A549 (cell line): Measurements from ENCODE around the gene NACA.

Source experiments
- HOXA7 ChIP-seq: fragments of 250-450 bp; sonication (Bioruptor Pico); IDR thresholded peaks from 2 replicates; pipeline ENCODE4 v1.5.0; 2020; ENCODE audit warnings: mild to moderate bottlenecking, moderate library complexity
- JUNB ChIP-seq: fragments of >200 bp; sonication (Bioruptor Twin); formaldehyde crosslinking; IDR thresholded peaks from 2 replicates; pipeline ENCODE4 v1.6.1; 2016
- MAFK ChIP-seq: fragments of 450-650 bp; IDR thresholded peaks from 2 replicates; pipeline ENCODE4 v1.6.1; 2014; ENCODE audit not compliant: partially characterized antibody
- REST ChIP-seq: fragments of 200-600 bp; sonication (generic); IDR thresholded peaks from 2 replicates; pipeline ENCODE4 v1.6.1; 2016; ENCODE audit warnings: antibody characterized with exemption, mild to moderate bottlenecking, moderate library complexity
- USF2 ChIP-seq: fragments of 450-650 bp; IDR thresholded peaks from 2 replicates; pipeline ENCODE4 v1.6.1; 2014; ENCODE audit warnings: antibody characterized with exemption
- TF ChIP-seq, protein P1 (sequence below): fragments of >200 bp; sonication (Bioruptor Twin); formaldehyde crosslinking; IDR thresholded peaks from 3 replicates; pipeline ENCODE4 v1.5.1; 2016

DNA sequence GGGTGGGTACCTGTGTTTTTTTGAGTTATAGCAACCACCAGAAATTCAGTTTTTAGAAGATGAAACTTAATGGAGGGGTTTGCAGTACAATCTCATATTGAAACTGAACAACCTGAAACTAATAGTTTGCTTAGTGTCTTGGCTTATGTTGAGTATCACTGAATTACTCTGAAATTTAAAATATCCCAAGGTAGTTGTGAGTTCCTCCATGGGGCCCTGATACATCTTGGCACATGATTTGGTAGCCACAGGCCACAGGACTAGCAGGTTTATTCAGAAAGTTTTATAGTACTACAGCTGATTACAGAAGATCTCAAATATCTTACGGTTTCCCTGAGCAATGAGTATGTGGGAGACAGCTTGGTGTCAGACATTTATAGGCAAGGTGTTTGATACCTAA is 47.4 kb downstream of the NACA start:
- TF ChIP-seq, protein P1, sequence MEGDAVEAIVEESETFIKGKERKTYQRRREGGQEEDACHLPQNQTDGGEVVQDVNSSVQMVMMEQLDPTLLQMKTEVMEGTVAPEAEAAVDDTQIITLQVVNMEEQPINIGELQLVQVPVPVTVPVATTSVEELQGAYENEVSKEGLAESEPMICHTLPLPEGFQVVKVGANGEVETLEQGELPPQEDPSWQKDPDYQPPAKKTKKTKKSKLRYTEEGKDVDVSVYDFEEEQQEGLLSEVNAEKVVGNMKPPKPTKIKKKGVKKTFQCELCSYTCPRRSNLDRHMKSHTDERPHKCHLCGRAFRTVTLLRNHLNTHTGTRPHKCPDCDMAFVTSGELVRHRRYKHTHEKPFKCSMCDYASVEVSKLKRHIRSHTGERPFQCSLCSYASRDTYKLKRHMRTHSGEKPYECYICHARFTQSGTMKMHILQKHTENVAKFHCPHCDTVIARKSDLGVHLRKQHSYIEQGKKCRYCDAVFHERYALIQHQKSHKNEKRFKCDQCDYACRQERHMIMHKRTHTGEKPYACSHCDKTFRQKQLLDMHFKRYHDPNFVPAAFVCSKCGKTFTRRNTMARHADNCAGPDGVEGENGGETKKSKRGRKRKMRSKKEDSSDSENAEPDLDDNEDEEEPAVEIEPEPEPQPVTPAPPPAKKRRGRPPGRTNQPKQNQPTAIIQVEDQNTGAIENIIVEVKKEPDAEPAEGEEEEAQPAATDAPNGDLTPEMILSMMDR, result no peak
- TF ChIP-seq REST, result no peak
- TF ChIP-seq USF2, result no peak
- no peak for TF ChIP-seq MAFK
- no peak for TF ChIP-seq JUNB
- TF ChIP-seq HOXA7 (CRISPR knock-in tag), result no peak
